ENCODE data around the gene SPINK6.

The SPINK6 gene

DNA sequence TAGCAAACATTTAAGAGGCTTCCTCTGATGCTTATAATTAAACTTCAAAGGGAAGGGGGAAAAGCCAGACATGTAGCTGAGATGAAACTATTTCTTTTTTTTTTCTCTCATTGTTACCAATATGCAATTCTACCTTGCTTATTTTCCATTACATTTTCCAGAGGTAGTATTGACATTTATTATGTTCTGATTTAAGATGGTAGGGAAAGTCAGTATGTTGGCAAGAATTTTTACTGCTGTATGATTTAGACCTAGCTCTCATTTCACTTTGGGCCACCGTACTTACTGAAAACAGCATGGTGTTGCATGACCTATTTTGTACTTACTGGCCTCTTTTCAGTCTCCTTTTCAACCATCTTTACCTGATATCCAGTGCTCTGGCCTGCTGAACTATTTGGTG, 9.6 kb upstream of the SPINK6 start:
- in situ Hi-C loops (cut with HindIII; ENCODE audit: low pct_unique_long_range_greater_than_20kb, low sequenced_read_pairs) = no loop called here
- TF ChIP-seq JUND (IDR thresholded peaks at IDR 0.05; ENCODE audit: low read depth) = no peak
- DNase-seq (ENCODE audit: low read depth in 1 of 2, low spot score in 1 of 2) = no peak

DNA sequence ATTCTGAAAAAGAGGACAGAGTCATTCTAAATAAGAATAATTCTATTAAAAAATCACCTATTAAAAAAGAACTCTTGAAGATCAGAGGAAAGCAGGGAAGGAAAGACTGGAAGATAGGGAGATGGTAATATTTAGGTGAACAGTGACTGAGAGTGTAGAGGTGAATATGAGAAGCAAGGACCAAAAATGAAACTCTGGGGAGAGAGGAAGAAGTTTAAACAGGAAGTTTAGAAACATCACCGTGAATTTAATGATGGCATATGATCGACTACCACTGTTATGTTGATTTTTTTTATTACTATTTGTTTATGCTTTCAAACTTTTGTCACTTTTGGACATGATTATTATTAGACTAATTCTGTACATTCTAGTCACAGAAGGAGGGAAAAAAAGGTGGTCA, 1.7 kb upstream of the SPINK6 start:
- TF ChIP-seq JUND (IDR thresholded peaks at IDR 0.05; ENCODE audit: low read depth) = no peak
- in situ Hi-C loops (cut with HindIII; ENCODE audit: low pct_unique_long_range_greater_than_20kb, low sequenced_read_pairs) = no loop called here
- DNase-seq (ENCODE audit: low read depth in 1 of 2, low spot score in 1 of 2) = no peak

DNA sequence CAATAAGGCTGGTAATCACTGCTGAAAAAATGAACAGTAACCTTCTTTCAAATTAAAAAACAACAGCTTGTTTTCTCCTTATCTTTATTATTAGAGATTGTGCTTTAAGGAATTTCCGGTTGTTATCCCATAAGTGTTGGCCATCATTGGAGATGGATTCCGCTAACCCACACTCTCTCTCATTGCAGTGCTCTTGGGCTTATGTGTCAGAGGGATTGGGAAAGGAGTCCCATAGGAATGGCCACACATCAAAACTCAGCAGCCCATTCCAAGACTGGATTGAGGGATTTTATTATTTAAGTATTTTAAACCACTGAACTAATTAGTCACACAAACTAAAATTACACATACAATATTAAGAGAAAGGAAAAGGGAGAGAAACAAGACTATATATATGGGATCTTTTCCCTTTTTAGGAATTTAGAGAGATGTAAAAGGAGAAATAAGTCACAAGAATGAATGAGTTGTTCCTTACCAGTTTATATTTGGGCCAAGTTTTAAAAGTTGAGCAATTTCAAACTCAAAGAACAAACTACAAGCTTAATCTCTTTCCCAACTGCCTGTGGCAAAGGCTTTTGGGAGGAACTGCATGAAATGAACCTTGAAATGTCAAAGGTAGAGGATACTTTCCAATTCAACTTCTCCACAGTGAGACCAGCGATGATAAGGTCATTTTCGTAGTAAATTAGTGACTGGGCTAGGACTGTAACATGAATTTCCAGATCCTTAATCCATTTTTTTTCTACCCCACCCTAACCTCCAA, 2.4 kb downstream of the SPINK6 start:
- DNase-seq (ENCODE audit: low read depth in 1 of 2, low spot score in 1 of 2) = no peak
- no peak for TF ChIP-seq JUND (IDR thresholded peaks at IDR 0.05; ENCODE audit: low read depth)
- in situ Hi-C loops (cut with HindIII; ENCODE audit: low pct_unique_long_range_greater_than_20kb, low sequenced_read_pairs) = no loop called here

DNA sequence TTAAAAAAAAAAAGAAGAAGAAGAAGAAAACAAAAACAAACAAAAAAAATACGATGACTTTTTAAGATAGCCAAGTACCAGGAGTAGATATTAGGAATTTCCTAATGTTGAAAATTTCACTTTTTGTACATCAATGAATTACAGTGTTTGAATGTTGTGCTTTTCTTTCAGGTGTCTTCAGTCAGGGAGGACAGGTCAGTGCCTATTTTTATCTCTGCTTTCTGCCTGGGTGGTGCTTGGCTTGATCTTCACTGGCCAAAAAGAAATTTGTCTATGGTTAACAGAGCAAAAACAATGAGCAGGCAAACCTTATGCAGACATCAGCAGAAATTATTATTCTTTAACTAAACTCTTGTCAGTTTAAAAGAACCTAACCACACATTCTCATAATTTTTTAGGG, 3.0 kb downstream of the SPINK6 start:
- no peak for TF ChIP-seq JUND (IDR thresholded peaks at IDR 0.05; ENCODE audit: low read depth)
- no peak for DNase-seq (ENCODE audit: low read depth in 1 of 2, low spot score in 1 of 2)
- in situ Hi-C loops (cut with HindIII; ENCODE audit: low pct_unique_long_range_greater_than_20kb, low sequenced_read_pairs) = no loop called here

DNA sequence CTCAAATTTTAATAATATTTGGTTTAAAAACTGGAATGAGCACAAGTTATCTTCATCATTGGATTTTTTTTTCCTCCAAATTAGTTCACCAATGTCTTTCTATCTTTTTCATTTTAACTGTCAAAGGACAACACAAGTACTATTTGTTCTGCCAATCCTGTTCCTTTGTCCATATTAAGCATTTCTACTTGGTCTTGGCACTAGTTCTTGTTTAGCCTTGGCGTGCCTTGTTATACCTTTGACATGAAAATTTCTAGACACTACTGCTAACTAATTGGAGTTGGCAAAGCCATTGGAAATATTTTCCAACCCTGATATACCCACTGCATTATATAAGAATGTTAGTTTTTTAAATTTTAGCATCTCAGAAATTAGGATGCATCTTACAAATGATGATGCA, 3.8 kb downstream of the SPINK6 start:
- TF ChIP-seq JUND (IDR thresholded peaks at IDR 0.05; ENCODE audit: low read depth) = no peak
- no peak for DNase-seq (ENCODE audit: low read depth in 1 of 2, low spot score in 1 of 2)

DNA sequence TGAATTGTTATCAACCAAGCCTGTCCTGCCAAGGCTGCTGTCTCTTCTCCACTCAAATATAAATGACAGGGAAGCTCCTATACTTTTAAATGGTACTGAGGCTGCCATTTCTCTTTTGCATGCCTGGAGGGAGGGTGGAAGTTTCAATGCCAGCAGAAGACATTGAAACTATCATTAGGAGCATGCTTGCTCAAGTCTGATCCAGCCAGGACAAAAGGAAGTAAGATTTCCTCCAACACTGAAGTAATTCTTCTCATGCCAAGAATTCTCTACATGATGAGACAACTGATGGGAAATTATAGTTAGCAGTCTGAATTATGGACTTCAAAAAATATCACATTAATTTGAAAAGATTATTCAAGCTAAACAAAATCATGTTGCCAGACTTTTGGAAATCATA, 5.4 kb downstream of the SPINK6 start:
- DNase-seq (ENCODE audit: low read depth in 1 of 2, low spot score in 1 of 2) = no peak
- TF ChIP-seq JUND (IDR thresholded peaks at IDR 0.05; ENCODE audit: low read depth) = no peak
- in situ Hi-C loops (cut with HindIII; ENCODE audit: low pct_unique_long_range_greater_than_20kb, low sequenced_read_pairs) = no loop called here

More for the DNA sequence above, 3.8 kb downstream of the SPINK6 start:
- in situ Hi-C loops (cut with HindIII; ENCODE audit: low pct_unique_long_range_greater_than_20kb, low sequenced_read_pairs) = no loop called here

DNA sequence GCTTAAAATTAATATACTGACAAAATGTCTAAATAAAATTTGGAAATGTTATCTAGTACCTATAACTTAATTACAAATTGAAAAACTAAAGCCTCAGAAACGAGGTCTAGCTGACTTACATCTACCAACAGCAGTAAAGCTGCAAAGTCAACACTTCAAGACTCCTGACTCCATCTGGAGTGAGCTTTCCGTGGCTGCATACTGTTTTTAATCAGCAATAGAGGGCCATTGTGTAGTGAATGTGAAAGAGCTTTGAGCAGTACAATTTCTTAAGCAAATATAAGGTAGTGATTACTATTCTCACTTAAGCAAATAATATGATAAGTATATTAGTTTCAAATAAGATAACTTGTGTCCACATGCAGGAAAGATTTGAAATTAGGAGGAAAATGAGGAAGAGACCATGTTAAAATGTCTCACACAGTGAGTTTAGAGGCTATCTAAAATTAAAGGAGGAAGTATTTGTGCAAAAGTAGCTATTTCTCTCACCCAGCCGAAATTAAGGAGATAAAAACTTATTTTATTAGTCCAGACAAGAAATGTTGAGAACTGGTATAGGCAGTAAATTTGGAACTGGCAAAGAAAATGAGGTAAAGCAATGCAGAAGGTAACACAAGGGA, 6.4 kb downstream of the SPINK6 start:
- DNase-seq (ENCODE audit: low read depth in 1 of 2, low spot score in 1 of 2) = no peak
- TF ChIP-seq JUND (IDR thresholded peaks at IDR 0.05; ENCODE audit: low read depth) = no peak
- in situ Hi-C loops (cut with HindIII; ENCODE audit: low pct_unique_long_range_greater_than_20kb, low sequenced_read_pairs) = no loop called here

DNA sequence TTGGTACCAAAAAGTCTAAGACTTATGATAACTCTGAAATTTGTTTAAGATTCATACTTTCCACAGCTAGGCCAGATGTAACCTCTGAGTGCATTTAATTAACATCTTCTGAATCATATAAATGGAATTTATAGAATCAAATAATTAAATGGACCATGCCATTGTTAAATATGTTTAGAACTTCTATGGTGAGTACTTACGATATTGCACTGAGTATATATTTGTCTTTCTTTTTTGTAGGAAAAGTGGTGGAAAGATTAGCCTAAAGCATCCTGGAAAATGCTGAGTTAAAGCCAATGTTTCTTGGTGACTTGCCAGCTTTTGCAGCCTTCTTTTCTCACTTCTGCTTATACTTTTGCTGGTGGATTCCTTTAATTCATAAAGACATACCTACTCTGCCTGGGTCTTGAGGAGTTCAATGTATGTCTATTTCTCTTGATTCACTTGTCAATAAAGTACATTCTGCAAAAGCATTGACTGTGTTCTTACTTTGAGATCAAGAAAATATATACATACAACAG, 11.9 kb downstream of the SPINK6 start:
- no peak for TF ChIP-seq JUND (IDR thresholded peaks at IDR 0.05; ENCODE audit: low read depth)
- in situ Hi-C loops (cut with HindIII; ENCODE audit: low pct_unique_long_range_greater_than_20kb, low sequenced_read_pairs) = no loop called here
- no peak for DNase-seq (ENCODE audit: low read depth in 1 of 2, low spot score in 1 of 2)

DNA sequence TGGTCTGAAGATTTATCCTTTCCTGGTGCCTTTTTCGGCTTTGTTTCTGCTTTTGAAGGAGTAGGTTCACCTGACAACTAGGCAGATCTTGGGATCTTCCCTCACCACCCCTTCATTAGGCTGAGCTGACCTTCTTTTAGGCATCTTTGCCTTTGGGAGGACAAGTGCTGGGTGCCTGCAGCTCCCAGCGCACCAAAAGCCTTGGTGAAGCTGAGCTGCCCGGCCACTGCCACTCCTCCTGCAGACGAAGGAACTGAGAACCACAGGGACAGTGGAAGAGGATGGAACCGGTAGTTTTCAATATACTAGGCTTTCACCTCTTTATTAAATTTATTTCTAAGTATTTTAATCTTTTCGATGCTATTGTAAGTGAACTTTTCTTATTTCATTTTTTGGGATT, 18.7 kb downstream of the SPINK6 start:
- TF ChIP-seq JUND (IDR thresholded peaks at IDR 0.05; ENCODE audit: low read depth) = no peak
- no peak for DNase-seq (ENCODE audit: low read depth in 1 of 2, low spot score in 1 of 2)
- in situ Hi-C loops (cut with HindIII; ENCODE audit: low pct_unique_long_range_greater_than_20kb, low sequenced_read_pairs) = no loop called here

DNA sequence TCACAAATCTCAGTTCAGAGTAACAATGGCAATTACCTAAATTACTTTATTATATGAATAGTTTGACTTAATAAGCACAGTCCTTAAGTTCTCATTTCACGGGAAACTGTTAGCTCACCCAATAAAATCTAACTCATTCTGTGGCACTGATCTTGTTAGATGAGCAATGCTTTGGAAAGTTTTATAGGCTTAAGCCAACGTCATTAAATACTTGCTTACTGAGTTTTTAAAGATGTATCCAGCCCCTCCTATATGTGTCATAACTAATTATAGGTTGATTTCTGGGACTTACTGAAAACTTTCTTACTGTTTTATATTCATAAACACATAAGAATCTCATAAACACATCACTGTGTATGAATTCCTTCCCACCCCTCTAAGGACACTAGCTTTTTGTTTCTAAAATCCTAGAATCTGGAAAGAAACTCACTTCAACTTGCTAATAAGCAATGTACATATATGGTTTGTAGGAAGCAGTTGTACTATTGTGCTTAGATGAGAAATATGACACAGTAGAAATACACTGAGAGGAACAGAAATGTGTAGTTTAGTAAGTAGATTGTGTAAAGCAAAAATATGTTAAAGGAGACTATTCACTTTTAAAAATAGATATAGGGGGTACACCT, 21.4 kb downstream of the SPINK6 start:
- TF ChIP-seq JUND (IDR thresholded peaks at IDR 0.05; ENCODE audit: low read depth) = no peak
- in situ Hi-C loops (cut with HindIII; ENCODE audit: low pct_unique_long_range_greater_than_20kb, low sequenced_read_pairs) = no loop called here
- no peak for DNase-seq (ENCODE audit: low read depth in 1 of 2, low spot score in 1 of 2)

DNA sequence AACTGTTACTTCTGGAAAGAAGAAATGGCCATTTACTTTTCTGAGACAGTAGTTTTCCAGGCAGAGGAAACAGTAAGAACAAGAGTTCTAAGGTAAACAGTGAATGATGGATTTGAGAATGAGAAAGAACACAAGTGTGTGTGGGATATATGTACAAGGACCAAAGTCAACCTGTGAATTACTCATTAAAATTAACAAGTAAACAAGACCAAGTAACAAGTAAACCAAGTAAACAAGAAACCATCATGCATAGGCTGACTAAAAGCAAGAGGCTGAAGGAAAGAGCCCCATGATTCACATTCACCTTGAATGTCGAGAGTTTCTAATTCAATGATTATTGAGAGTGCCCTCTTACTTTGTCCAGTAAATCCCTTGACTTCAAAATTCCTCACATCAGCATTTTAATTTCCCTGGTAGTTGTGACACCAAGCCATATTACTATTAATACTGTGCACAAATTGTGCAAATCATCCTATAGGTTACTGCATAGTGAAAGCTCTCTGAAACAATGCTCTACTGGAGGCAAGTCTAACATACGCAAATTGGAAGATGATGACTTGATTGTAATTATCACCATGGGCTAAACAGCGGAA, 25.6 kb downstream of the SPINK6 start:
- in situ Hi-C loops (cut with HindIII; ENCODE audit: low pct_unique_long_range_greater_than_20kb, low sequenced_read_pairs) = no loop called here
- no peak for DNase-seq (ENCODE audit: low read depth in 1 of 2, low spot score in 1 of 2)
- no peak for TF ChIP-seq JUND (IDR thresholded peaks at IDR 0.05; ENCODE audit: low read depth)

DNA sequence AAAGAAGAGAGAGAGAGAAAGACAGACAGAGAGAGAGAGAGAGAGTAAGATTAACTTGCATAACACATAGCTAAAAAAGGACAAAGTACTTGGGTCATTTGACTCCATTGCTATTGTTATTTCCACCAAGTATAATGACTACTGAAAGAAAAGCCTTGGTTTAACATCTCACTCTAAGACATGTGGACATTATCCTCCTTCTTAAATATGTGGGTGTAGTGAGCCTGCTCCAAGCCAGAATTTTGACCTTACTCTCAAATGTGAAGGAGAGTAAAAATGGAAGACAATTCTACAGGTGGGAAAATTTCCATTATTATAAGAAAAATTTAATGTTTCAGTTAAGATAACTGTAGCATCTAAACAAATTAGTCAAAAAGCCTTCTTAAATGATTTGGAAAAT, 27.0 kb downstream of the SPINK6 start:
- no peak for DNase-seq (ENCODE audit: low read depth in 1 of 2, low spot score in 1 of 2)
- no peak for TF ChIP-seq JUND (IDR thresholded peaks at IDR 0.05; ENCODE audit: low read depth)
- in situ Hi-C loops (cut with HindIII; ENCODE audit: low pct_unique_long_range_greater_than_20kb, low sequenced_read_pairs) = no loop called here

DNA sequence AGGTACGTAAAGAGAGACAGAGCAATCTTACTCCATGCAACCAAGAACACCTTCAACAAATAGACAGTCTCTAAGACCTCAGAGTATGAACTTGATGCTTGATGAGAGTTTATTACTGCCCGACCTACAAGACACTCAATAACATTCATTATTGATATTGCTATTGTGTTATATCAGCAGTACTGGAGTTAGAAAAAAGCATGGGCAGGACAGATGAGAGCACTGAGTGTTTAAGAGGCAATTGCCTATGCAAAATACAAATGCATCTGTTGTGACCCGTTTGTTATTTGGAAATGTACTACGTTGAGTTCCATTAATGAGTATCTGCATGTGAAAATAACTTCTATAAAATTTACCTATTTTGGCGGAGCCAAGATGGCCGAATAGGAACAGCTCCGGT, 27.4 kb downstream of the SPINK6 start:
- DNase-seq (ENCODE audit: low read depth in 1 of 2, low spot score in 1 of 2) = no peak
- in situ Hi-C loops (cut with HindIII; ENCODE audit: low pct_unique_long_range_greater_than_20kb, low sequenced_read_pairs) = no loop called here
- TF ChIP-seq JUND (IDR thresholded peaks at IDR 0.05; ENCODE audit: low read depth) = no peak

Data from T47D (cell line).